Measurements from ENCODE around the gene RPGRIP1L. TPM values are rescaled to one million over a fixed set of nuclear protein-coding genes. Genes with fewer than 3 reads are reported as not detected.

RPGRIP1L gene
- polyA plus RNA-seq, 2 of the 4 experiments (the other 2 are of a cell fraction) = 13.0 to 19.6 TPM

DNA sequence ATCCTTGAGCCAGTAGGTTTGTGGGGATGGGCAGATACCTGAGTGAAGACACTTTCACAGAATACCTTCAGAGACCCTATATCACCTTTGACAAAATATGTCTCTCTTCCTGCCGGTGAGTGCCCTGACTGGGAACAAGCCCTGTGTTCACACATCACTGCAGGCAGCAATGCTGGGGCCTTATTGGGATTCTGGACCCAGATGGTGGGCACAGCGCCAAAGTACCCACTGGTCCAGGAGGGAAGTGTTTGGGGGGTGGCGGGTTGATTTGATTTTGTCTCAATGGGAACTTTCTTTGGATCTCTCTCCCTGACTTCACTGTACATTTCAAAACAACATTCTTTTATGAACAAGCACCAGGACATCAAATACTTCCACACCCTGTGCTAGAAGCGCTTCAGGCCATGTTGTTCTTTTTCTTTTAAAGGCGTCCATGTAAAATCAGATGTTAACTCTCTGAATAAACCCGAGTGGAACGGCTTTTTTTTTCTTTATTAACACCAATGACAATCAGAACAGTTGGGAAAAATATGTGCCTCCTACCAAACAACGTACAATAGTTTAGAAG is 138.3 kb downstream of the RPGRIP1L start (continued):
- TF ChIP-seq, protein P1, sequence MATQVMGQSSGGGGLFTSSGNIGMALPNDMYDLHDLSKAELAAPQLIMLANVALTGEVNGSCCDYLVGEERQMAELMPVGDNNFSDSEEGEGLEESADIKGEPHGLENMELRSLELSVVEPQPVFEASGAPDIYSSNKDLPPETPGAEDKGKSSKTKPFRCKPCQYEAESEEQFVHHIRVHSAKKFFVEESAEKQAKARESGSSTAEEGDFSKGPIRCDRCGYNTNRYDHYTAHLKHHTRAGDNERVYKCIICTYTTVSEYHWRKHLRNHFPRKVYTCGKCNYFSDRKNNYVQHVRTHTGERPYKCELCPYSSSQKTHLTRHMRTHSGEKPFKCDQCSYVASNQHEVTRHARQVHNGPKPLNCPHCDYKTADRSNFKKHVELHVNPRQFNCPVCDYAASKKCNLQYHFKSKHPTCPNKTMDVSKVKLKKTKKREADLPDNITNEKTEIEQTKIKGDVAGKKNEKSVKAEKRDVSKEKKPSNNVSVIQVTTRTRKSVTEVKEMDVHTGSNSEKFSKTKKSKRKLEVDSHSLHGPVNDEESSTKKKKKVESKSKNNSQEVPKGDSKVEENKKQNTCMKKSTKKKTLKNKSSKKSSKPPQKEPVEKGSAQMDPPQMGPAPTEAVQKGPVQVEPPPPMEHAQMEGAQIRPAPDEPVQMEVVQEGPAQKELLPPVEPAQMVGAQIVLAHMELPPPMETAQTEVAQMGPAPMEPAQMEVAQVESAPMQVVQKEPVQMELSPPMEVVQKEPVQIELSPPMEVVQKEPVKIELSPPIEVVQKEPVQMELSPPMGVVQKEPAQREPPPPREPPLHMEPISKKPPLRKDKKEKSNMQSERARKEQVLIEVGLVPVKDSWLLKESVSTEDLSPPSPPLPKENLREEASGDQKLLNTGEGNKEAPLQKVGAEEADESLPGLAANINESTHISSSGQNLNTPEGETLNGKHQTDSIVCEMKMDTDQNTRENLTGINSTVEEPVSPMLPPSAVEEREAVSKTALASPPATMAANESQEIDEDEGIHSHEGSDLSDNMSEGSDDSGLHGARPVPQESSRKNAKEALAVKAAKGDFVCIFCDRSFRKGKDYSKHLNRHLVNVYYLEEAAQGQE (IDR thresholded peaks at IDR 0.05) = no peak
- TF ChIP-seq, protein P2, sequence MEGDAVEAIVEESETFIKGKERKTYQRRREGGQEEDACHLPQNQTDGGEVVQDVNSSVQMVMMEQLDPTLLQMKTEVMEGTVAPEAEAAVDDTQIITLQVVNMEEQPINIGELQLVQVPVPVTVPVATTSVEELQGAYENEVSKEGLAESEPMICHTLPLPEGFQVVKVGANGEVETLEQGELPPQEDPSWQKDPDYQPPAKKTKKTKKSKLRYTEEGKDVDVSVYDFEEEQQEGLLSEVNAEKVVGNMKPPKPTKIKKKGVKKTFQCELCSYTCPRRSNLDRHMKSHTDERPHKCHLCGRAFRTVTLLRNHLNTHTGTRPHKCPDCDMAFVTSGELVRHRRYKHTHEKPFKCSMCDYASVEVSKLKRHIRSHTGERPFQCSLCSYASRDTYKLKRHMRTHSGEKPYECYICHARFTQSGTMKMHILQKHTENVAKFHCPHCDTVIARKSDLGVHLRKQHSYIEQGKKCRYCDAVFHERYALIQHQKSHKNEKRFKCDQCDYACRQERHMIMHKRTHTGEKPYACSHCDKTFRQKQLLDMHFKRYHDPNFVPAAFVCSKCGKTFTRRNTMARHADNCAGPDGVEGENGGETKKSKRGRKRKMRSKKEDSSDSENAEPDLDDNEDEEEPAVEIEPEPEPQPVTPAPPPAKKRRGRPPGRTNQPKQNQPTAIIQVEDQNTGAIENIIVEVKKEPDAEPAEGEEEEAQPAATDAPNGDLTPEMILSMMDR (IDR thresholded peaks at IDR 0.05) = no peak
- TF ChIP-seq KDM1A (IDR thresholded peaks at IDR 0.05; ENCODE audit: low read depth) (no peak), MYC (IDR thresholded peaks at IDR 0.05; ENCODE audit: borderline replicate concordance, low read length) (no peak), RFX5 (IDR thresholded peaks at IDR 0.05) (no peak)

- H3K4me1 ChIP-seq = no peaks in the 10 kb centered on the region
- H3K27ac ChIP-seq = no peak overlapping the region
- H3K4me2 ChIP-seq = no peak overlapping the region
- H3K9me3 ChIP-seq = no peaks in the 10 kb centered on the region
- H3K4me3 ChIP-seq = no peak overlapping the region
- FAIRE-seq = no peak
- TF ChIP-seq POLR2A (IDR thresholded peaks at IDR 0.05; ENCODE audit: low read length) (no peak), CBX2 (IDR thresholded peaks at IDR 0.05; ENCODE audit: borderline replicate concordance, low read depth) (no peak), RCOR1 (IDR thresholded peaks at IDR 0.05; ENCODE audit: low read depth, low read length) (no peak), ZFP36 (IDR thresholded peaks at IDR 0.05; ENCODE audit: borderline replicate concordance, partially characterized antibody) (no peak), FOXS1 (CRISPR knock-in tag; IDR thresholded peaks at IDR 0.05) (no peak), RFX5 (IDR thresholded peaks at IDR 0.05) (no peak)
- WGBS (ENCODE audit: missing lambda C conversion rate) = 76% methylated on average over 4 of the region's 4 CpGs
- POLR2A ChIA-PET = no interaction called here
- no peak for ATAC-seq
- CTCF ChIA-PET = no interaction called here
- no peak for DNase-seq (ENCODE audit: low read depth in 1 of 2, low spot score in 1 of 2)
Measured at GRCh38 chr16:53563426-53563825, 140.2 kb downstream of the RPGRIP1L start.

- Histone ChIP-seq H3K4me1 (no peaks in the 10 kb centered on the region), H3K27ac (no peak overlapping the region), H3K4me3 (no peak overlapping the region), H3K4me2 (no peak overlapping the region), H3K9me3 (no peaks in the 10 kb centered on the region)
- DNase-seq (ENCODE audit: low read depth in 1 of 2, low spot score in 1 of 2) (no peak), FAIRE-seq (no peak), ATAC-seq (no peak)
- whole genome bisulfite sequencing (ENCODE audit: missing lambda C conversion rate) = 61% methylated on average over 5 of the region's 5 CpGs
- CTCF ChIA-PET = interaction anchor here (0.7 to 4.4 kb wide), 2 partner anchors 10 to 20 kb away, joined by 4 to 23 read pairs; no protein-coding TSS in a partner anchor
- TF ChIP-seq FOSL2 (IDR thresholded peaks at IDR 0.05) (no peak), FOSL2 (CRISPR knock-in tag; IDR thresholded peaks at IDR 0.05) (no peak), ATOH8 (CRISPR knock-in tag; IDR thresholded peaks at IDR 0.05; ENCODE audit: low read depth) (no peak), MYC (IDR thresholded peaks at IDR 0.05; ENCODE audit: borderline replicate concordance, low read length) (no peak)
- TF ChIP-seq, protein P3, sequence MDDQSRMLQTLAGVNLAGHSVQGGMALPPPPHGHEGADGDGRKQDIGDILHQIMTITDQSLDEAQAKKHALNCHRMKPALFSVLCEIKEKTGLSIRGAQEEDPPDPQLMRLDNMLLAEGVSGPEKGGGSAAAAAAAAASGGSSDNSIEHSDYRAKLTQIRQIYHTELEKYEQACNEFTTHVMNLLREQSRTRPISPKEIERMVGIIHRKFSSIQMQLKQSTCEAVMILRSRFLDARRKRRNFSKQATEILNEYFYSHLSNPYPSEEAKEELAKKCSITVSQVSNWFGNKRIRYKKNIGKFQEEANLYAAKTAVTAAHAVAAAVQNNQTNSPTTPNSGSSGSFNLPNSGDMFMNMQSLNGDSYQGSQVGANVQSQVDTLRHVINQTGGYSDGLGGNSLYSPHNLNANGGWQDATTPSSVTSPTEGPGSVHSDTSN (IDR thresholded peaks at IDR 0.05) = no peak
- POLR2A ChIA-PET = no interaction called here
Measured at GRCh38 chr16:53561101-53561888, 142.4 kb downstream of the RPGRIP1L start.
